GM12878 (cell line): ENCODE data around the gene MRTFA. TPM values are rescaled to one million over a fixed set of nuclear protein-coding genes. Genes with fewer than 3 reads are reported as not detected.

Experiments used
- ATAC-seq: fragments of 200-7000 bp; cut with Tn5 transposase; 3 replicates; pipeline ENCODE4 v1.9.1; 2020; ENCODE audit warnings: mild to moderate bottlenecking, moderate library complexity
- BruUV-seq: library from RNA; stranded (reverse); fragments of 400-500 nt; replicated peaks from 2 replicates; lab custom pipeline; 2021; lab: Mats Ljungman, UMichigan
- CTCF ChIA-PET: fragments of 300-600 bp; sonication (Branson Sonifier 250); formaldehyde crosslinking; extraction: SDS; loops from one replicate; lab custom pipeline; 2021; ENCODE audit warnings: inconsistent platforms; lab: Yijun Ruan, JAX
- POLR2A ChIA-PET: fragments of 350-600 bp; formaldehyde crosslinking; extraction: SDS; loops from one replicate; lab custom pipeline; 2021; ENCODE audit warnings: inconsistent platforms; lab: Charles Lee
- RAD21 ChIA-PET: fragments of 300-600 bp; sonication (Branson Sonifier 250); formaldehyde crosslinking; loops from one replicate; lab custom pipeline; 2023; ENCODE audit warnings: antibody characterized with exemption; ENCODE audit not compliant: unreplicated experiment; lab: Charles Lee
- SMC1A ChIA-PET: fragments of 300-600 bp; sonication (Branson Sonifier 250); formaldehyde crosslinking; loops from one replicate; lab custom pipeline; 2023; ENCODE audit not compliant: unreplicated experiment, uncharacterized antibody; lab: Charles Lee
- DNase-seq: peaks from one replicate; pipeline ENCODE4 v3.0.0-alpha.2; 2011; ENCODE audit warnings: low read depth, low spot score
- FAIRE-seq: peaks from 3 replicates; lab custom pipeline; 2011; peaks lifted over from hg19 to GRCh38; lab: Jason Lieb, UNC
- H2AFZ ChIP-seq: 2 replicates; pipeline ENCODE4 v1.6.0; 2011; ENCODE audit warnings: low read depth, low read length, control low read depth; ENCODE audit not compliant: control insufficient read depth
- H3K27ac ChIP-seq: 2 replicates; pipeline ENCODE4 v1.5.1; 2011; ENCODE audit warnings: control low read depth; ENCODE audit not compliant: control insufficient read depth, insufficient read depth
- H3K27me3 ChIP-seq, 2 experiments: replicated peaks in 1 of 2; 2 replicates each; pipeline versions ENCODE4 v1.6.0 to v1.6.1; 2011; ENCODE audit warnings: low read length in 1 of 2; ENCODE audit not compliant: control insufficient read depth in 2 of 2, insufficient read depth in 2 of 2
- H3K36me3 ChIP-seq, 2 experiments: 2 replicates each; pipeline ENCODE4 v1.5.1; 2011; ENCODE audit warnings: low read length in 1 of 2; ENCODE audit not compliant: control insufficient read depth in 2 of 2, insufficient read depth in 2 of 2
- H3K4me1 ChIP-seq: 2 replicates; pipeline ENCODE4 v1.6.1; 2011; ENCODE audit warnings: mild to moderate bottlenecking, low read length, moderate library complexity, mixed read lengths; ENCODE audit not compliant: control insufficient read depth, insufficient read depth
- H3K4me2 ChIP-seq: 2 replicates; pipeline ENCODE4 v1.6.0; 2011; ENCODE audit warnings: control low read depth; ENCODE audit not compliant: control insufficient read depth, insufficient read depth
- H3K4me3 ChIP-seq: fragments of 200-600 bp; sonication (generic); 2 replicates; pipeline ENCODE4 v1.5.1; 2016
- H3K79me2 ChIP-seq: 2 replicates; pipeline ENCODE4 v1.6.0; 2011; ENCODE audit warnings: low read length; ENCODE audit not compliant: control insufficient read depth, insufficient read depth
- H3K9ac ChIP-seq: 2 replicates; pipeline ENCODE4 v1.8.0; 2011; ENCODE audit warnings: low read length, control low read depth, mixed read lengths; ENCODE audit not compliant: control insufficient read depth, insufficient read depth
- H3K9me3 ChIP-seq: replicated peaks from 3 replicates; pipeline ENCODE4 v1.5.1; 2011; ENCODE audit warnings: mild to moderate bottlenecking, low read length; ENCODE audit not compliant: control insufficient read depth, insufficient read depth
- H4K20me1 ChIP-seq: 2 replicates; pipeline ENCODE4 v1.6.0; 2011; ENCODE audit not compliant: control insufficient read depth, insufficient read depth
- DPF2 ChIP-seq: fragments of 450-650 bp; IDR thresholded peaks from 2 replicates; pipeline ENCODE4 v1.6.1; 2017; ENCODE audit warnings: mild to moderate bottlenecking
- HCFC1 ChIP-seq: fragments of 150-350 bp; IDR thresholded peaks from 2 replicates; pipeline ENCODE4 v1.6.1; 2014; ENCODE audit warnings: low read length
- IRF4 ChIP-seq: IDR thresholded peaks from 2 replicates; pipeline ENCODE4 v1.6.1; 2011; ENCODE audit warnings: low read depth, low read length
- KLF5 ChIP-seq: fragments of 450-650 bp; IDR thresholded peaks from 2 replicates; pipeline ENCODE4 v1.6.1; 2014; ENCODE audit warnings: mild to moderate bottlenecking; ENCODE audit not compliant: partially characterized antibody
- NFYA ChIP-seq: IDR thresholded peaks from 2 replicates; pipeline ENCODE4 v1.6.1; 2011; ENCODE audit warnings: low read depth, mild to moderate bottlenecking, low read length, improper control_type of control experiment, borderline replicate concordance
- RBBP5 ChIP-seq: fragments of 200-600 bp; sonication (generic); conservative IDR thresholded peaks from 2 replicates; pipeline ENCODE4 v1.6.1; 2016
- SPI1 ChIP-seq: IDR thresholded peaks from 2 replicates; pipeline ENCODE4 v1.6.1; 2011; ENCODE audit warnings: low read depth, mild to moderate bottlenecking, low read length, moderate library complexity, borderline replicate concordance; ENCODE audit not compliant: insufficient read depth
- STAT1 ChIP-seq: fragments of 450-650 bp; conservative IDR thresholded peaks from 2 replicates; pipeline ENCODE4 v1.6.1; 2014; ENCODE audit warnings: antibody characterized with exemption, mild to moderate bottlenecking
- STAT3 ChIP-seq: IDR thresholded peaks from 2 replicates; pipeline ENCODE4 v1.6.1; 2011; ENCODE audit warnings: low read depth, low read length, improper control_type of control experiment
- WGBS: methylation state at CpG from one replicate; pipeline ENCODE4 v1.1.6; 2016; ENCODE audit warnings: low lambda C conversion rate; ENCODE audit not compliant: insufficient replicate concordance, insufficient coverage; ENCODE audit errors: missing lambda C conversion rate; 5-methylcytosine and 5-hydroxymethylcytosine counted together
- in situ Hi-C: fragments of 300-500 bp; cut with MboI; formaldehyde crosslinking; loops from 9 replicates; pipeline ENCODE4 v1.14.3; 2018; ENCODE audit warnings: mixed read lengths
- intact Hi-C: fragments of 100-400 bp; cut with micrococcal nuclease; formaldehyde crosslinking; loops from one replicate; pipeline ENCODE4 v1.14.2; 2022; ENCODE audit not compliant: unreplicated experiment
- polyA plus RNA-seq, 11 experiments: library from polyadenylated mRNA; depleted of rRNA in 4 of 11; unstranded in 6 of 11; stranded (reverse) in 5 of 11; fragments of >200 nt; fragmentation: Nextera tagmentation in 4 of 11; fragmentation: Illumina TruSeq in 1 of 11; extraction: Ambion mirVana in 4 of 11; extraction: Trizol in 1 of 11; gene quantifications; 1 replicate in 1 of 11; 2 replicates in 10 of 11; pipeline versions ENCODE4 v1.2.1 to v1.2.3, GENCODE V29; 2011 to 2016; ENCODE audit warnings: inconsistent platforms in 2 of 11, missing spikeins in 2 of 11, low read depth in 1 of 11
- total RNA-seq, 4 experiments: library from RNA; depleted of rRNA in 3 of 4; stranded (reverse); fragments of >200 nt in 3 of 4; fragmentation: Illumina TruSeq in 1 of 4; extraction: Trizol in 1 of 4; gene quantifications; 2 replicates each; pipeline versions ENCODE4 v1.2.1 to v1.2.3, GENCODE V29; 2013 to 2021
- TF ChIP-seq, protein P1 (sequence below): fragments of 450-650 bp; IDR thresholded peaks from 2 replicates; pipeline ENCODE4 v1.6.1; 2017; ENCODE audit warnings: borderline replicate concordance

The MRTFA gene
- total and polyA plus RNA-seq, 10 of the 15 experiments (the other 5 are each of a cell fraction or from before 2014, with no cell fraction given), result 2.0 to 63.9 (median 17.9) TPM

- FAIRE-seq, result no peak
- POLR2A ChIA-PET, result interaction anchor here (0.6 to 1.0 kb wide), 2 partner anchors 47 to 119 kb away, joined by 3 read pairs; partner anchors contain the start of gene MRTFA
- no peak overlapping the region for H3K4me2 ChIP-seq
Measured at GRCh38 chr22:40517631-40518030, 118.9 kb downstream of the MRTFA start.

More at GRCh38 chr22:40517631-40518030, 118.9 kb downstream of the MRTFA start:
- in situ Hi-C loops (no loop called here), intact Hi-C loops (no loop called here)
- Histone ChIP-seq H4K20me1 (no peaks in the 10 kb centered on the region), H3K36me3 (peaks cover 0 to 10% of the 10 kb centered on the region in 2 experiments), H3K9me3 (no peaks in the 10 kb centered on the region; the same call in 1 of the 3 replicates), H2AFZ (no peak overlapping the region), H3K79me2 (peaks cover 26% of the 10 kb centered on the region), H3K27me3 (no peaks in the 10 kb centered on the region), H3K9ac (no peak overlapping the region), H3K4me3 (no peak overlapping the region), H3K27ac (no peak overlapping the region), H3K4me1 (peaks cover 18% of the 10 kb centered on the region)
- no peak for TF ChIP-seq NFYA
- no peak for TF ChIP-seq IRF4
- no peak for TF ChIP-seq RBBP5
- TF ChIP-seq KLF5, result no peak
- TF ChIP-seq DPF2, result no peak
- TF ChIP-seq, protein P1, sequence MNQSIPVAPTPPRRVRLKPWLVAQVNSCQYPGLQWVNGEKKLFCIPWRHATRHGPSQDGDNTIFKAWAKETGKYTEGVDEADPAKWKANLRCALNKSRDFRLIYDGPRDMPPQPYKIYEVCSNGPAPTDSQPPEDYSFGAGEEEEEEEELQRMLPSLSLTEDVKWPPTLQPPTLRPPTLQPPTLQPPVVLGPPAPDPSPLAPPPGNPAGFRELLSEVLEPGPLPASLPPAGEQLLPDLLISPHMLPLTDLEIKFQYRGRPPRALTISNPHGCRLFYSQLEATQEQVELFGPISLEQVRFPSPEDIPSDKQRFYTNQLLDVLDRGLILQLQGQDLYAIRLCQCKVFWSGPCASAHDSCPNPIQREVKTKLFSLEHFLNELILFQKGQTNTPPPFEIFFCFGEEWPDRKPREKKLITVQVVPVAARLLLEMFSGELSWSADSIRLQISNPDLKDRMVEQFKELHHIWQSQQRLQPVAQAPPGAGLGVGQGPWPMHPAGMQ, result no peak
- TF ChIP-seq HCFC1, result no peak
- TF ChIP-seq SPI1, result no peak
- TF ChIP-seq STAT1, result no peak
- no peak for TF ChIP-seq STAT3
- SMC1A ChIA-PET, result interaction anchor here (0.8 to 12.0 kb wide), 6 partner anchors 9 to 405 kb away, joined by 3 to 99 read pairs (median 4); no protein-coding TSS in a partner anchor
- ATAC-seq, result no peak
- no TSS peak for BruUV-seq
- CTCF ChIA-PET, result interaction anchor here (0.6 to 6.7 kb wide), 7 partner anchors 14 to 382 kb away, joined by 3 to 39 read pairs (median 3); no protein-coding TSS in a partner anchor
- DNase-seq, result no peak
- 81% methylated on average over 3 of the region's 3 CpGs for WGBS
- RAD21 ChIA-PET, result no interaction called here
